Measurements from ENCODE around the gene RC3H2.
"Not testable (repeated sequence)": the region's sequence is repeated elsewhere in the genome, so short reads cannot be mapped to it uniquely, and the experiment has no call there.

GRCh38 chr9:122838441-122838840, 66.7 kb downstream of the RC3H2 start:
- TF ChIP-seq, protein P1, sequence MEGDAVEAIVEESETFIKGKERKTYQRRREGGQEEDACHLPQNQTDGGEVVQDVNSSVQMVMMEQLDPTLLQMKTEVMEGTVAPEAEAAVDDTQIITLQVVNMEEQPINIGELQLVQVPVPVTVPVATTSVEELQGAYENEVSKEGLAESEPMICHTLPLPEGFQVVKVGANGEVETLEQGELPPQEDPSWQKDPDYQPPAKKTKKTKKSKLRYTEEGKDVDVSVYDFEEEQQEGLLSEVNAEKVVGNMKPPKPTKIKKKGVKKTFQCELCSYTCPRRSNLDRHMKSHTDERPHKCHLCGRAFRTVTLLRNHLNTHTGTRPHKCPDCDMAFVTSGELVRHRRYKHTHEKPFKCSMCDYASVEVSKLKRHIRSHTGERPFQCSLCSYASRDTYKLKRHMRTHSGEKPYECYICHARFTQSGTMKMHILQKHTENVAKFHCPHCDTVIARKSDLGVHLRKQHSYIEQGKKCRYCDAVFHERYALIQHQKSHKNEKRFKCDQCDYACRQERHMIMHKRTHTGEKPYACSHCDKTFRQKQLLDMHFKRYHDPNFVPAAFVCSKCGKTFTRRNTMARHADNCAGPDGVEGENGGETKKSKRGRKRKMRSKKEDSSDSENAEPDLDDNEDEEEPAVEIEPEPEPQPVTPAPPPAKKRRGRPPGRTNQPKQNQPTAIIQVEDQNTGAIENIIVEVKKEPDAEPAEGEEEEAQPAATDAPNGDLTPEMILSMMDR (IDR thresholded peaks at IDR 0.05) = not testable (repeated sequence)
- TF ChIP-seq POLR2A (IDR thresholded peaks at IDR 0.05) = not testable (repeated sequence)

Measured in uterus (tissue), 2 donors.